ENCODE measurements around the gene SPIRE2.
A peak's percentile ranks its signal among the peaks of the same experiment; 100 is the strongest.
"Not testable (repeated sequence)": the region's sequence is repeated elsewhere in the genome, so short reads cannot be mapped to it uniquely, and the experiment has no call there.

SPIRE2 gene

DNA sequence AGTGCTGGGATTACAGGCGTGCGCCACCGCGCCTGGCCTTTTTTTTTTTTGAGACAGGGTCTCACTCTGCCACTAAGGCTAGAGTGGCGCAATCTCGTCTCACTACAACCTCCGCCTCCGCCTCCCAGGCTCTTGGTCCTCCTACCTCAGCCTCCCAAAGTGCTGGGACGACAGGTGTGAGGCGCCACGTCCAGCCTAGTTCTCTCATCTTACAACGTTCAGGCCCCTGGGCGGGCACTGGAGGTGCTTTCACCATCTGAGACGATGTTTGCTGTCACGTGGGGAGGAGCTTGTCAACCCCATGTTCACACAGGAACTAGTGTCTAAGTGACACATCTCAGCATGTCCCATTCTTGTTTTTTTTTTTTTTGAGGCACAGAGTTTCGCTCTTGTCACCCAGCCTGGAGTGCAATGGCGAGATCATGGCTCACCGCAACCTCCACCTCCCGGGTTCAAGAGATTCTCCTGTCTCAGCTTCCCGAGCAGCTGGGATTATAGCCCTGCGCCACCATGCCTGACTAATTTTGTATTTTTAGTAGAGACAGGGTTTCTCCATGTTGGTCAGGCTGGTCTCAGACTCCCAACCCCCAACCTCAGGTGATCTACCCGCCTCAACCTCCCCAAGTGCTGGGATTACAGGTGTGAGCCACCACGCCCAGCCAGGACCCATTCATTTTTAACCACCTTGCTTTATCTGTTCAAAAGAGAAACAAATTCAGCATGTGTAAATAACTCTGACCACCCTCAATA is 6.7 kb upstream of the SPIRE2 start:
- no peaks in the 10 kb centered on the region for H3K79me2 ChIP-seq
- H3K9ac ChIP-seq: no peak overlapping the region
- H3K4me2 ChIP-seq (ENCODE audit: low read length): no peak overlapping the region
- H3K4me1 ChIP-seq: peaks cover 20% of the 10 kb centered on the region
- H3K27ac ChIP-seq: no peak overlapping the region
- no peaks in the 10 kb centered on the region for H3K36me3 ChIP-seq (ENCODE audit: control insufficient read depth, insufficient read depth, low read length)
- H3K27me3 ChIP-seq (ENCODE audit: control insufficient read depth, insufficient read depth, low read length): no peaks in the 10 kb centered on the region
- no peak overlapping the region for H2AFZ ChIP-seq
- no peak overlapping the region for H3K4me3 ChIP-seq (ENCODE audit: low read depth, low read length)
- TF ChIP-seq, protein P1, sequence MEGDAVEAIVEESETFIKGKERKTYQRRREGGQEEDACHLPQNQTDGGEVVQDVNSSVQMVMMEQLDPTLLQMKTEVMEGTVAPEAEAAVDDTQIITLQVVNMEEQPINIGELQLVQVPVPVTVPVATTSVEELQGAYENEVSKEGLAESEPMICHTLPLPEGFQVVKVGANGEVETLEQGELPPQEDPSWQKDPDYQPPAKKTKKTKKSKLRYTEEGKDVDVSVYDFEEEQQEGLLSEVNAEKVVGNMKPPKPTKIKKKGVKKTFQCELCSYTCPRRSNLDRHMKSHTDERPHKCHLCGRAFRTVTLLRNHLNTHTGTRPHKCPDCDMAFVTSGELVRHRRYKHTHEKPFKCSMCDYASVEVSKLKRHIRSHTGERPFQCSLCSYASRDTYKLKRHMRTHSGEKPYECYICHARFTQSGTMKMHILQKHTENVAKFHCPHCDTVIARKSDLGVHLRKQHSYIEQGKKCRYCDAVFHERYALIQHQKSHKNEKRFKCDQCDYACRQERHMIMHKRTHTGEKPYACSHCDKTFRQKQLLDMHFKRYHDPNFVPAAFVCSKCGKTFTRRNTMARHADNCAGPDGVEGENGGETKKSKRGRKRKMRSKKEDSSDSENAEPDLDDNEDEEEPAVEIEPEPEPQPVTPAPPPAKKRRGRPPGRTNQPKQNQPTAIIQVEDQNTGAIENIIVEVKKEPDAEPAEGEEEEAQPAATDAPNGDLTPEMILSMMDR (IDR thresholded peaks at IDR 0.05): no peak
- H3K9me3 ChIP-seq (ENCODE audit: control insufficient read depth, low read length): no peaks in the 10 kb centered on the region

DNA sequence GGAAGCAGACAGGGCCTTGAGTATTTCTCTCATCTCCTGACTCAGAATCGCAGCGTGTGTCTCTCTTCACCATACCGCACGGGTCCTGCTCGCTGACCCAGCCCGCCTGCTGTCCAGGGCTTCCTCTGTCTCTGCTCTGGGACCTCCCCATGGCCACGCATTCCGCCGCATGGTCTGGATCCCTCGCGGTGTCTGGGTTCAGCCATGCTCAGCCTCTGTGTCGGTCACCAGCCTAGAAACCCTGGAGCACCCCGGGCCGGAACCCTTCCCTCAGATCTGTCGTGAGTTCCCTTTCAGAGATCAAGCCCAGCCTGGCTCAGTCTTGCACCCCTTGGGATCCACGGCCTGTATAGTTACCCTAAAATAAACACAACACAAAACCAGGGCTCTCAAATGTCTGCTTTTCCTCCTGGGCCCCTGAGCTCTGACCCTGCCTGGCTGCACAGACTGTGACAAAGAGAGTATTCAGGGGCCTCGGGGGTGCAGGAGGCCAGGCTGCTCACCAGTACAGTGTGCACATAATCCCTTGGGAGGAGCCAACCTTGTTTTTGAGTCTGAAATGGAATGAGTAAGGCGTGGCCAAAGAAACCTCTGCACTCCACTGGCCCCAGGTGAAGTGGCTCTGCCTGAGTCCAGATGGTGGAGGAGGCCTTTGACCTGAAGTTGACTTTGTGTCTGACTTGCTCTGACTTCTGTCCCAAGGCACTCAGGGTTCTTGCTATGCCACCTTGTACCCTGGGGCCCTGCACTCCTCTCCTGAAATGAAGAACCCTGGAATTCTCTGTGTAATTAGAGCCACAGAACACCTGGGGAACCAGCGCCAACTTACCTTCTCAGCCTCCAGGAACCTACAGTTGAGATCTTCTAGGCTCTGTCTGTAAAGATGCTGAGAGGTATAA is 5.8 kb upstream of the SPIRE2 start:
- Histone ChIP-seq H3K4me2 (ENCODE audit: low read length) (no peak overlapping the region), H3K4me3 (ENCODE audit: low read depth, low read length) (no peak overlapping the region), H3K79me2 (no peaks in the 10 kb centered on the region), H2AFZ (no peak overlapping the region), H3K27me3 (ENCODE audit: control insufficient read depth, insufficient read depth, low read length) (no peaks in the 10 kb centered on the region), H3K27ac (peak overlapping the region; percentile 20), H3K36me3 (ENCODE audit: control insufficient read depth, insufficient read depth, low read length) (no peaks in the 10 kb centered on the region), H3K9me3 (ENCODE audit: control insufficient read depth, low read length) (no peaks in the 10 kb centered on the region), H3K4me1 (peaks cover 23% of the 10 kb centered on the region), H3K9ac (no peak overlapping the region)
- TF ChIP-seq, protein P1 (IDR thresholded peaks at IDR 0.05): no peak

DNA sequence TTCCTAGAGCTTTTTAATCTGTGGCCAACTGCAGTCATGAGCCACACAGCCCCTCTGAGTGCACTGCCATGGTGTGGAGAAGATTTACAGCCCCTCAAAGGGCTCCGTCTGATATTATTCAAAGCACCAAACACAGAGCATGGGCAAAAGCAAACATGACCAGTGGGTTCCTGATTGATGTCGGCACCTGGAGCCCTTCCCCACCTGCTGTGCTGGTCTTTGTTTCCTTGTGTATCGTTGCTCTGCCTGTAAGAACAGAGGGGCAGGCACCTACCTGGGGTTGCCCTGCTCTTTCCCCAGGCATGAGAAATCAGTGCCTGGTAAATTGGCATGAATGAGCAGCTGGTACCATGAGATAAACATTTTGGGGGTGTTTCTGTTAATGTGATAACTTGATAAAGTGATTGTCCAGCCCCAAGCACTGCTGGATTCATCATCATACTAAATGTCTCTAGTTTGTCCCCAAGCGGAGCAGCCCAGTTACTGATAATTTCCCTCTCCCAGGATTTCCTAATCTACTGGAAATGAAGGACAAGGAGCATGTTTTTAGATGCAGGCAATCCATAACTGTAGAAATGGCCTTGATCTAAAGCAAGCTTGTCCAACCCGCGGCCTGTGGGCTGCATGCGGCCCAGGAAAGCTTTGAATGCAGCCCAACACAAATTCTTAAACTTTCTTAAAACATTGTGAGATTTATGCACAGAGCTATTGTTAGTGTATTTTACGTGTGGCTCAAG is 5.0 kb upstream of the SPIRE2 start:
- Histone ChIP-seq H3K9me3 (ENCODE audit: control insufficient read depth, low read length) (no peaks in the 10 kb centered on the region), H3K4me3 (ENCODE audit: low read depth, low read length) (no peak overlapping the region), H3K4me1 (peaks cover 16% of the 10 kb centered on the region), H3K36me3 (ENCODE audit: control insufficient read depth, insufficient read depth, low read length) (no peaks in the 10 kb centered on the region), H3K79me2 (no peaks in the 10 kb centered on the region), H2AFZ (no peak overlapping the region), H3K9ac (no peak overlapping the region), H3K27ac (peak overlapping the region; percentile 20), H3K4me2 (ENCODE audit: low read length) (no peak overlapping the region), H3K27me3 (ENCODE audit: control insufficient read depth, insufficient read depth, low read length) (no peaks in the 10 kb centered on the region)
- TF ChIP-seq, protein P1 (IDR thresholded peaks at IDR 0.05): no peak

DNA sequence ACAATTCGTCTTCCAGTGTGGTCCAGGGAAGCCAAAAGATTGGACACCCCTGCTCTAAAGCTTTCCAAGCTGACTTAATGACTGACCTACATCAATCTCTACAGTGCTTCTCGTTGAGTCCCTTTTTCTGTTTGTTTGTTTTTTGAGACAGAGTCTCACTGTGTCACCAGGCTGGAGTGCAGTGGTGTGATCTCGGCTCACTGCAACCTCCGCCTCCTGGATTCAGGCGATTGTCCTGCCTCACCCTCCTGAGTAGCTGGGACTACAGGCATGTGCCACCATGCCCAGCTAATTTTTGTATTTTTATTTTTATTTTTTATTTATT is 4.5 kb upstream of the SPIRE2 start:
- not testable (repeated sequence) for H3K79me2 ChIP-seq; H3K36me3 ChIP-seq (ENCODE audit: control insufficient read depth, insufficient read depth, low read length)

More for the DNA sequence above, 4.5 kb upstream of the SPIRE2 start:
- not testable (repeated sequence) for H3K4me2 ChIP-seq (ENCODE audit: low read length); H3K9ac ChIP-seq; H2AFZ ChIP-seq; H3K4me3 ChIP-seq (ENCODE audit: low read depth, low read length); H3K27me3 ChIP-seq (ENCODE audit: control insufficient read depth, insufficient read depth, low read length); H3K9me3 ChIP-seq (ENCODE audit: control insufficient read depth, low read length); H3K27ac ChIP-seq
- H3K4me1 ChIP-seq: peaks cover 13% of the 10 kb centered on the region
